HG03066 (cell line): Measurements from ENCODE around the gene CCDC61.

Experiments used
- ATAC-seq: cut with Tn5 transposase; IDR thresholded peaks from one replicate; pipeline ENCODE4 v1.9.1; 2021; ENCODE audit warnings: low read depth; ENCODE audit not compliant: unreplicated experiment

The CCDC61 gene, protein sequence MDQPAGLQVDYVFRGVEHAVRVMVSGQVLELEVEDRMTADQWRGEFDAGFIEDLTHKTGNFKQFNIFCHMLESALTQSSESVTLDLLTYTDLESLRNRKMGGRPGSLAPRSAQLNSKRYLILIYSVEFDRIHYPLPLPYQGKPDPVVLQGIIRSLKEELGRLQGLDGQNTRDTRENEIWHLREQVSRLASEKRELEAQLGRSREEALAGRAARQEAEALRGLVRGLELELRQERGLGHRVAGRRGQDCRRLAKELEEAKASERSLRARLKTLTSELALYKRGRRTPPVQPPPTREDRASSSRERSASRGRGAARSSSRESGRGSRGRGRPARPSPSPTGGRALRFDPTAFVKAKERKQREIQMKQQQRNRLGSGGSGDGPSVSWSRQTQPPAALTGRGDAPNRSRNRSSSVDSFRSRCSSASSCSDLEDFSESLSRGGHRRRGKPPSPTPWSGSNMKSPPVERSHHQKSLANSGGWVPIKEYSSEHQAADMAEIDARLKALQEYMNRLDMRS

DNA sequence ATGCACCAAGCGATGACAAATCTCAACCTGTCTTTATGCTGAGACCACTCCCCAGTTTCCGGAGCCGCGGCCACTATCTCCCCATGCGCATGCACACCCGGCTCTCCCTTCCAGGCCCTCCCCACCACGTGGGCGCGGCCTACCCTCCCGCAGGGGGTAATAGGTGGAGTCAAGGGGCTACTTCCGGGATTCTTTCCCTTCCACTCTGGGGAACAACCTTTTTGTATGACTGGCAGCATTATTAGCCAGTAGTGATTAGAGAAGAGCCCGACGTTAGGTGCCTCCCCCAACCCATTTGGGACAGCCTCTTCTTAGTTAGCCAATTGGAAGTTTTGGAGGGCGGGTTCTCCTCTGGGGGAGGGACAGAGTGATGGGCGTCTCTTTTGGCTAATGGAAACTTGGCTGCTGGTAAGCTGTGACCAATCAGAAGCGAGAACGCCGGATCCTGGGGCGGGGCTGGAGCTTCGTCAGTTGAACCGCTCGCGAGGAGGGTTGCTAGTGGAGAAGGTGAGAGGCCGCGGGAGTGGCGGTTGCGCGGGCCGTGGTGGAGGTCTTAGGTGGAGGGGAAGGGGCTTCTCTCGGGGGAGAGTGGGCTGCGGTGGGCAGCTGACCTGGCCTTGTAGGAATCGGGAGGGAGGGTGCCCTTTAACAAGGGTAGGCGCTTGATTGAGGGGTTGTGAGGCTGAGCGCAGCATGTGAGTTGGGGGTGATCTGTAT is at the start of gene CCDC61:
Gene CCDC61 (plus strand): TSS at position 470 of the 717 bp plus-strand sequence. CDS start 7,552 bp downstream, outside the sequence.
- ATAC-seq, result peak; percentile 95

DNA sequence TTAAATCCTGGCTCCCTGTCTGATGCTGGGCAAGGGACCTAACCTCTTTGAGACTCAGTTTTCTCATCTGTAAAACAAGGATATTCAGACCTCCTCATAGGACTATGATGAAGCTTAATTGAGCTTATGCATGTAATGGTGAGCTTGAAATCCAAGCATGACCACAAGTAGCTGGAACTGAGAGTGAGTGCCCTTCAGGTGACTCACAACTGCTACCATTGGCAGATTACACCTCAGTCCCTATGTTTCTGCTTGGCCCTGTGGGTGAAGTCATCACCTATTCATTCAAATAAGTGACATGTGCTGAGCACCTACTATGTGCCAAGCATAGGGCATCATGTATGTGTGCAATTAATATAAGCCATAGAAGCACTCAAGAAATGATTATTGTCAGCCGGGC is 47.3 kb upstream of the CCDC61 start:
- ATAC-seq, result no peak

DNA sequence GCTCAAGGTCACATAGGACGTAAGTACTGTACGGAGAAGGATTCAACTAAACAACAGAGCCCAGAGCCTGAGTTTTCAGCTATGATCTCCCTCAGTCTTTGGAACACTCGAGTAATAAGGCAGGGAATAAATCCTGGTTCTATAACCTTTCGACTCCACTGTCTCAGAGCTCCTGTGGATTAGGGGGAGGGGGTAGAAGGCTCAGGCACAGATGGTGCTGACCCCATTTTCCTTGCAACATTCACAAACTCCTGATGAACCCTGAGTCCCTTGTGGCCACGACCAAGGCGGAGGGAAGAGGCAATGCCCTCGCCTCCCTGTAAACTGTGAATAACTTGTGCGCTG is 43.0 kb upstream of the CCDC61 start:
- no peak for ATAC-seq

DNA sequence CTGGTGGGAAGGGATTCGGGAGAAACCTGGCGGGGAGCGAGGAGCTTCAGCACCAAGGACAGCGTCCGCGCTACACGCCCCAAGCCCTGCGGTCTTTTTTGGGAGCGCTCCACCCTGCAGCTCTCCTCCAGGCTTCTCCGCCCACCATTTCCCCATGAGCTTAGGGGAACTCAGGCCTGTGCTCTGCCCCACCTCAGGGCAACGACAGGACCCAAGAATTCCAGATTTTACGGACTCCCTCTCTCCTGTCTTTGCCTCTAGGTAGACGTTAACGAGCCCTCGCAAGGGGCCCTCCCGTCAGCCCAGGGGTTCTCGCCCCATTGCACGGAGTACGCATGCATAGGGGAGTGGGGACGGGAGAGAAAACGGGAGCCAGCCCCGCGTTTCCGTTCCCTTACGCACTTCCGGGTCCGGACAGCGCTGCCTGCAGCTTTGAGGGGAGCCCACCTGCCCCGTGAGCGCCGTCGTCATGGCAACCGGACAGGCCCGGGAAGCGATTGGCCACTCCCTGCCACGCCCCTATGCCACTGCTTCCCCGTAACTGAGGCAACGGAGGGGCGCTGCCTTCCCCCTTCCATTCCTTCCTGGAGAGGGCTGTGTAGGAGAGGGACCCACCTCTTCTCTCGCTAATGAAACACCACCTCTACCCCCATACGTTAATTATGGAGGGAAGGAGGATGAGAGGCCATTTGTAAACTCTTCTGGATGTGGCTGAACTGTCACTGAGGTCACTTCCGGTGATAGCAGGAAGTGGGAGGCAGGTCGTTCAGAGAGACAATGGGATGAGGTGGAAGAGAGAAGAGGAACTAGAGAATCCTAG is 42.4 kb upstream of the CCDC61 start:
- ATAC-seq, result no peak

DNA sequence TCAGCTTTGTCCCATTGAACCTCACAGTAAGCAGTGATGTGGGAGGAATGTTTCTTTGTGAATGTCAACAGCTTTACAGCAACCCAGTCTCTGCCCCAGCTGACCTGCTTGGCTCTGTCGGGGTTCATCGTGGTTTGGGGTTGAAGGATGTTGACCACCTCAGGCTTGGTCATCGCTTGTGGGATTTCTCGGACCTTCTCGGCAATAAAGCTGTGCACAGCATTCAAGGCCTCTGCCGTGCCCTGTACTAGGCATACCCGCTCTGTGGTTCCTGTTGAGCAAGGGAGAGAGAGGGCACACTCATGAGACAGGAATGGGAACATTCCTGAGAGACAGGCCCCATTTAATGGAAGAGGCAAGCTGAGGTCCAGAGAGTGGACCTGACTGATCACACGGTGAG is 41.6 kb upstream of the CCDC61 start:
- no peak for ATAC-seq

DNA sequence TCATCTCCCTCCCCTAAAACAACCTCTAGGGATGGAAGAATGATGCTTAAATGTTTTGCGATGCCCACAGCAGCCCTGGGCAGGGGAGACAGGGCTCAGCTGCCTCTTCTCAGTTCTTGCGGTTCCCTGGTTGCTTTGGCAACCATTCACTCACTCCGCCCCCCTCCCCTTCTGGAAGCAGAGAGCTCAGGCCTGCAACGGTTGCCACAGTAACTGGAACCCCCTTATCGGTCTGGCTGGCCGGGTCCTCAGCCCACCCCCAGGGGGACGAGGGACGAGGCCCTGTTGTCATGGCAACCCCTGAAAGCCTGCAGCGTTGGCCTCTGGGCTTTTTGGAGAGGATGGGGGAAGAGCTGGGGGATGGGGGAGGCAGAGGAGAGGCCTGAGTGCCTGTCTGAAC is 41.1 kb upstream of the CCDC61 start:
- no peak for ATAC-seq

DNA sequence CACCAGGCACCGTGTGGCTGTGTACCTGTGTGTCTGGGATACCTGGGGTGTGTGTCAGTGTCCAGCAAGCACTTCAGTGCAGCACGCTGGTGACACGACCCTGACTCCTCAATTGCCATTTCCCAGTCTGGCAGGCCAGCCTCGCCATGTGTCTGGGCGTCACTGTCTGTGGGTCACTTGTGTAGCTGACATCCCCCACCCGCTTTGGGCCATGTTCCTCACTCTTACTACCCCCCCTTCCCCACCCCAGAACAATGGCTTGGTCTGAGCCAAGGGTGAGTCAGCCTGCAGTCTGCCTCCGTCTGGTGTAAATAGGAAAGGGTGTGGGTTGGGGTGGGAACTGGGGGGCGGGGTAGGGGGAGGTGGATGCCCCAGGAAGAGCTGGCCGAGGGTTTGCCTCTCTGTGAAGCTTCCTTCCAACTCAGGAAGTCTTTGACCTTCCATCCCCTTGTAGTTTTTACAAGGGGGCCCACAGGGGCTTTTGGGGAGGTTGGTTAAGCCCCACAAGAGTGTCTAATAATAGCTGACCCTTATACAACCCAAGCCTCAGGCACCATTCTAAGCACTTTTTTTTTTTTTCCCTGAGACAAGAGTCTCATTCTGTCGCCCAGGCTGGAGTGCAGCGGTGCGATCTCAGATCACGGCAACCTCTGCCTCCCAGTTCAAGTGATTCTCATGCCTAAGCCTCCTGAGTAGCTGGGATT is 39.2 kb upstream of the CCDC61 start:
- no peak for ATAC-seq

DNA sequence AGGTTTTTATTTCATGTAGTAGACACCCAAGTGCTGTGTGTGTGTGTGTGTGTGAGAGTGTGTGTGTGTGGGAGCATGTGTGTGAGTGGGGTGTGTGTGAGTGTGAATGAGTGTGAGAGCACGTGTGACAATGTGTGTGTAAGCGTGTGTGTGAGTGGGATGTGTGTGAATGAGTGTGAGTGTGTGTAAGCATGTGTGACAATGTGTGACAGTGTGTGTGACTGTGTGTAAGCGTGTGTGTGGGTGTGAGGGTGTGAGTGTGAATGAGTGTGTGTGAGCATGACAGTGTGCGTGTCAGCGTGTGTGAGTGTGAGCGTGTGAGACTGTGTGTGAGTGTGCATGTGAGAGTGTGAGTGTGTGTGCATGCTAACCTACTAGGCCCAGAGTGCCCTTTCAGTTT is 36.9 kb upstream of the CCDC61 start:
- ATAC-seq, result no peak

DNA sequence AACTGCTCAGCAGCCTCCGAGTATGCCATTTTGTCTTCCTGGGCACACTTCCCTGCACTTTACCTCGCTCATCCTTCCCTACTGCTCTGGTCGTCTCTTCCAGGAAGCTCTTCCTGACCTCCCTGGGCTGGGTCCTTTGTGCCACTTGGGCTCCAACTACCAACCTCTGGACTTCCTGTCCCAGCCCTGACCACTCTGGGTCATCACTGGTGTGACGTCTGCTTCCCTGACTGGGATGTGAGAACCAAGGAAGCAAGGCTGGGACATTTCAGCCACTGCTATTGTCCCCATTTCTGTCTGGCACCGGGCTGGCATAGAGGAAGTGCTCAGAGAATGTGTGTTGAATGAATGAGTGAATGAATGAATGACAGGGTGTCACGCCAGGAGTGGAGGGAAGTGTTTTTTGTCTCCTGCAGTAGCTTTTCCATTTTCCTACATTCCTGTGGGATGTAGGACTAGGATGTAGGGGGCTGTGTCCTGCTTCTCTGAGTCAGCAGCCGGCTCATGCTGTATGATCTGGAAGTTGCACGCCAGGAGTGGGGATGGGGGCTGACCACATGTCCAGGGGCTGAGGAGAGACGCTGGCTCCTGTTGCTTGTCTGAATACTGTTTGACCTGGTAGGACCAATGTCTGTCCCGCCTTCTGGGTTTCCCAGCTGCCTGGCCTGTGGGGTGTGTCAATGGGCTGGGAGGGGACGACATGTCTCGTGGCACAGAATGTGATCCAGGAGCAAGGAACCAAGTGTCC is 36.3 kb upstream of the CCDC61 start:
- no peak for ATAC-seq

DNA sequence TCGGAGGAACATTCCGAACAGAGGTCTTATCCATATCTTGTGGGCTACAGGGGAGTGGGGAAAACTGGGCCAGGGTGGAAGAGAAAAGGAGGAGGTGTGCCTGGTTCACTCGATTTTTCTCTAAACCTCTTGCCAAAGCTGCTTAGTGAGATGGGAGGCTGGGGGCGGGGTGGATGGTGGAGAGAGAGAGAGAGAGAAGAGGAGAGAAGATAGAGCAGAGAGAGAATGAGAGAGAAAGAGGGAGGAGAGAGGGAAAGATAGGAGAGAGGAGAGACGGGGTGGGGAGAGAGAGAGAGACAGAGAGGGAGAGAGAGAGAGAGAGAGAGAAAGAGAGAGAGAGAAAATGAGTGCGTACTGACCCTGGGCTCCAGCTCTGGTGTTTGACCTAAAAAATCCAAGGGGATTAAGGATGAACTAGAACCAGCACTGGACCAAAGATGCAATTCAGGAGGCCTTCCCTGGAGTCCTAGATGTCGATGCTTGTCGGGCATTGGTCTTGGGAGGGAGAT is 35.7 kb upstream of the CCDC61 start:
- ATAC-seq, result no peak

DNA sequence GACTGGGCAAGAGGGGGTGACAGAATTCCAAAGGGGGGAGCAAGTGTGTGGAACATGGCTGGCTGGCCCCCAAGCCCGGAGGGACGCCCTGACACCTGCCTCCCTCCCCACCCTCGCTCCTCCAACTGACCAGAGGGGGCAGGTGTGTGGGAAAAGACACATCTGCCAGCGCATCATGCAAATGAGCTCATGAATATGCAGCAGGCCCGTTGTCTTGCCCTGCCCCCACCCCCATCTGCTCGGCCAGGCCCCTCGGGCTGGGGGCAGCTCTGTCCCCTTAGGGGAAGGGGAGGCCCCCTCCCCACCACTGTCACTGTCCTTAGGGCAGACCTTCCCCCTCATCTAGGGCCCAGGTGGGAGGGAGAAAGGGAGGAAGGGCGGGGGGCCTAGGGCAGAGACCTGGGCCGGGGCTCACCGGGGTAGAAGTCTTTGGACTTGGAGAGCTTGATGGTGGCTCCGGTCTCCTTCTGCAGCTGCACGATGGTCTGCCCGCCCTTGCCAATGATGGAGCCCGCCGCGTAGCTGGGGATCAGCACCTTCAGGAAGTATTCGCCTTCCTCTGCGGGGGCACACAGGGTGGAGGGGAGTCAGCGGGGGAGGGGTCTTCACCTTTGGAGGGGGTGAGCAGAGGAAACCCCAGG is 34.6 kb upstream of the CCDC61 start:
- ATAC-seq, result no peak

DNA sequence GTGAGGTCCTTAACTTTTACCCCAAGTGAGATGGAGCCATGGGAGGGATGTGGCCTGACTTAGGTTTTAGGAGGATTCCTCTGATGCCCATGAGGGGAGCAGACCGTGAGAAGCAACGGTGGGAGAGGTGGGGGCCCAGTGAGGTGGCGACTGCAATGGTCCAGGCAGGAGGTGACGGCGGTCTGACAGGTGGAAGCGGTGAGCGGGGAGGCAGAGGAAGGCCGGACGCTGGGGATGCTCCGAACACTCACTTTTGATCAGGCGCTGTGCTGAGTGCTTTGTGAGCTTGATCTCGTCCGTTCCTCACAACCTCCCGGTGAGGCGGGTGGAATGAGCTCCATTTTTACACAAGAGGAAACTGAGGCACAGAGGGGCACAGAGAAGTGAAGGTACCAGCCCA is 33.2 kb upstream of the CCDC61 start:
- ATAC-seq, result no peak

DNA sequence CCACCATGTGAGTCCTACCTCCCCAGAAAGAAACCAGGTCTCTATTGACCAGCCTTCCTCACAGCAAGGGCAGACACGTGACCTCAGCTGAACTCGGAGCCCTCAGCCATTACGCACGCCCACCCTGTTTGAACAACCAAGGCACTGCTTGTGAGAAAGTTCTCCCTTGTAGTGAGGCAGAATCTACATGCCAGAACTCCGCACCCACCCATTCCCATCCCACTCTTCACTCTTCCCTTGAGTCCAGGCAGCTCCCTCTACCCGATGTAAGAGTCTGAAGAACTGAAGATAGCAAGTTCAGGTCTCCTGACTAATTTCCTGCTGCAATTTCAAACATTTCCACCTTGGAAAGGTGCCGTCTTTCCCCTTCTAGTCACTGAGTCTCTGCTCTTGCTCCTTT is 28.0 kb upstream of the CCDC61 start:
- ATAC-seq, result no peak

DNA sequence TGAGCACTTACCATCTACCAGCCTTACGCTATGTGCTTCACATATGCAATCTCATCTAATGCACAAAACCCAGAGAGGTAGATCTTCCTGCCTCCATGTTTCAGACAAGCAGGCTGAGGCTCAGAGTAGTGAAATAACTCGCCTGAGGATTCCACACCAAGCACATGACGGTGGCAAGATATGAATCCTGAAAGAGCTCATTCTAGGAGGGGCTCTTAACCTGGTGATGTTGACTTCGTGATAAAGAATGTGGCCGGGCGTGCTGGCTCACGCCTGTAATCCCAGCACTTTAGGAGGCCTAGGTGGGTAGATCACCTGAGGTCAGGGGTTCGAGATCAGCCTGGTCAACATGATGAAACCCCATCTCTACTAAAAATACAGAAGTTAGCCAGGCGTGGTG is 26.6 kb upstream of the CCDC61 start:
- ATAC-seq, result no peak

DNA sequence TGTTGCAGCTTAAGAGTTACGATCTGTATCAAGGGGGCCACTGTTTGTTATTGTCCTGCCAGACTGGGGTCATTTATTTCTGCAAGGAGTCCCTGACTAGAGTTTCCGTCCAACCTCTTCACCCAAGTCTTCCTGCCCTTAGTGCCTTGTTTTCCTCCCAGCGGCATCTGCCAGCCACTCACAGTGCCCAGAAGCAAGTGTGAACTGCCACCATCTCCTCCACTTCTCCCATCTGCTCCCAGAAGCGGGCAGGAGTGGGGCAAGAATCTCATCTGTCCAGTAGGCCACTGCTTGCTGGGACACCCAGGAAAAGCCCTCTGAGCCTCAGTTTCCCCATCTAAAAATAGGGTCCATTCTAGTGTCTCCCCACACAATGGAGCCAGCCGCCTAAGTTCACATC is 25.6 kb upstream of the CCDC61 start:
- ATAC-seq, result no peak

DNA sequence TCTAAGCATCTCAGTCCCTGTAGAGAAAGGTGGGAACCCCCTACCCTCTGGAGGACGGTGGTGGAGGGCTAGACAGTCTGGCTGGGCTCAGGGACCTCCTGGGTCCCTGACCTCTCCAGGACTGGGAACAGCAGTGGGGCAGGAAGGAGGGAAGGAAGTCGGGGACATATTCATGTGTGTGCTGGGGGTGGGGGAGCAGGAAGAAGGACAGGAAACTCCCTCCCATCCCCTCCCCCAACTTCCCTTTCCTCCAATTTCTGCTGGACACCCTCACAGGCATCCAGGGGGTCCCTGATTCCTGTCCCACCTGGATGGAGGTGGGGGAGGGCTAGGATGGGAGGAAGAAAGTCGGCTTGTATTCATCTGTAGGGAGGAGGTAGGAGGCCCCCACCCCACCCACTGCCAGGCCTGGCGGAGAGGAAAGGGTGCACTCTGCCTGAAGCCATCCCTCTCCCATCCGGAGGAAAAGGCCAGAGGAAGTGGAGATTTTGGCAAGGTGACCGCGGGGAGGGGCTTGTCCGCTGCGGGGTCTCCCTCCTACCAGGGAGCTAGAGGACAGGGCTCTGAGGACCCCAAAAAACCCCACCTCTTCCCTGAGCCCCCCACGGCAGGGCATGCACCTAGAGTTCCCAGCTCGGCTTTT is 23.9 kb upstream of the CCDC61 start:
- no peak for ATAC-seq

DNA sequence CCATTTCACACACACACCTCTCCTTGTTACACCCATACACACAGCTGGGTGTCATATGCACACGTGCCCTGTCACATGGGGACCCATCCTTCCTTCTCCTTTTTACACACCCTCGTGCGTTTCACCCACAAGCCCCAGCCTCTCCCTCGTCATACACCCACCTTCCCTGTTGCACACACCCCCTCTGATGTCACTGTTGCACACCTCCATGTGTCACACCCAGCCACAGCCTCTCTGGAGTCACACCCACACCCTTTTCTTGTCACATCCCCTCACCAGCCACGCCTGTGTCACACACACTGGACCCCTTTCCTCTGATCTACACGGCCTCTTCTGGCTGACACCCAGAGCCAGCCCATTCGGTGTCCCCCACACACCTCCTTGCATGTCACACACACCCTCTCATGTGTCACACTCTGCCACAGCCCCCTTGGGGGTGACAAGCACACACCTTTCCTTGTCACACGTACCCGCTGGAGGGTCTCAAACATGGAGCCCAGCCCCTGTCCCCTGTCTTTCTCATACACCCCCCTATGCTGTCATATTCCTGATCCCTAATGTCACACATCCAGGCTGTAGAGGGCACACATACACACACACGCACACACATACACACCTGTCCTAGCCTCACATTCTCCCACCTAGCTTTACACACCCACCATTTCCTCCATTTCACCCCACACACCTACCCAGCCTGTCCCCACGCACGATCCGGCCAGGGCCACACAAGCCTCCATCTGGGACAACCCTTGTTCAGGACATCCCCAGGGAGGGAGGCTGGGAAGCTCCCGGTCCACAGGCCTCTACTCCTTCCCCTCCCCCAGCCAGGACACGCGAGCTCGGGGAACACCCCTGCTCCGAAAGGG is 23.0 kb upstream of the CCDC61 start:
- no peak for ATAC-seq
